Activated CD4-positive, alpha-beta T cell treated with anti-CD3 and anti-CD28 coated beads, Interleukin-2, Interleukin-6, amounts not matched to agents 100 ng/mL and 50 ng/mL, durations not matched to agents 16 hours and 8 hours (primary cell): ENCODE measurements around the gene RAP1GAP2.
"Not testable (repeated sequence)": the region's sequence is repeated elsewhere in the genome, so short reads cannot be mapped to it uniquely, and the experiment has no call there.

Source experiments
- DNase-seq: peaks from one replicate; pipeline ENCODE4 v3.0.0-alpha.2; 2020

The RAP1GAP2 gene

DNA sequence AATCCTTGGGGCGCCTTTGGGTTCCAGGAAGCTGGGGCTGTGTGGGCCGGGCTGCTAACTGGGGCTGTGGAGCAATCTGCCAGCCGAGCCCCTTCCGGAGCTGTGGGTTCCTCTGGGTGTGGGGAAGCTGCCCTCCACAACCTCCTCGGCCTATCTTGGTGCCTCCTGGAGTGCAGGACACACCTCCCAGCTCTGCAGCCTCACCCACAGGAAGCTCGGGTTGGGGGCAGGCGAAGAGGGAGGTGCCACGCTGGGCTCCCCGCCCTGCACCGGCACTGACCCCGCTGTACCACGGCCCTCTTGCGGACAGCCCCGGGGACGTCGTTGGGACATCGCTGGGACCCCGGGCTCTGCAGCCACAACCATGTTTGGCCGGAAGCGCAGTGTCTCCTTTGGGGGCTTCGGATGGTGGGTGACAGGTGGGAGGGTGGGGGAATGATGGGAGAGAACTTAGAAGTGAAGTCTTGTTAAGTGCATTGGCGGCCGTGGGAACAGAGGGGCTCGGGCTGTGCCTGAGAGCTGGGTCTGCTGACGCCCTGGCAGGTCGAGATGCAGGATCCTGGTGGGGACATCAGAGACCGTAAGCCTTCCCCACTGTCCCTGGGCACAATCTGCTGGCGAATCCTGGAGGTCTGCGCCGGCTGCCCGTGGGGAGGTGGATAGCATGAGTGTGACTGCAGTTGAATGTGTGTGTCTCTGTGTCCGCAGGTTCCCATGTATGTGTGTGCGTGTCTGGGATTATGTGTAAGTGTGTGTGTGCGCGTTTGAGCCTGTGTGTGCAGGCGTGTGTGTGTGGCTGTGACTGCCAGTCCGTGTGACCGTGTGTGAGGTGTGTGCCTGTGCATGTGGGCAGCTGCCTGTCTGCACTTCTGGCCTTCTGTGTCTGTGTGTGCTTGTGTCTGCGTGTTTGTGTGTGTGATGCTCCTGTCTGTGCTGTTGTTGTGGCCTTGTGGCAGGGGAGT, at the start of gene RAP1GAP2:
TSS of gene RAP1GAP2 (plus strand) at position 275 of the 962 bp plus-strand sequence. CDS start at position 365, 90 bp downstream.
- peak; percentile 74 for DNase-seq

GRCh38 chr17:2749058-2749783, 47.0 kb upstream of the RAP1GAP2 start, which contains the start of gene CCDC92B:
TSS of gene CCDC92B (minus strand) at chr17:2749652. CDS start at chr17:2735145, 14,507 bp downstream.
- DNase-seq = no peak

GRCh38 chr17:2749784-2750181, 46.5 kb upstream of the RAP1GAP2 start:
- DNase-seq = peak; percentile 75

- DNase-seq = no peak
Observed at GRCh38 chr17:2750721-2751120, 45.5 kb upstream of the RAP1GAP2 start.

GRCh38 chr17:2751491-2751890, 44.7 kb upstream of the RAP1GAP2 start:
- no peak for DNase-seq

DNA sequence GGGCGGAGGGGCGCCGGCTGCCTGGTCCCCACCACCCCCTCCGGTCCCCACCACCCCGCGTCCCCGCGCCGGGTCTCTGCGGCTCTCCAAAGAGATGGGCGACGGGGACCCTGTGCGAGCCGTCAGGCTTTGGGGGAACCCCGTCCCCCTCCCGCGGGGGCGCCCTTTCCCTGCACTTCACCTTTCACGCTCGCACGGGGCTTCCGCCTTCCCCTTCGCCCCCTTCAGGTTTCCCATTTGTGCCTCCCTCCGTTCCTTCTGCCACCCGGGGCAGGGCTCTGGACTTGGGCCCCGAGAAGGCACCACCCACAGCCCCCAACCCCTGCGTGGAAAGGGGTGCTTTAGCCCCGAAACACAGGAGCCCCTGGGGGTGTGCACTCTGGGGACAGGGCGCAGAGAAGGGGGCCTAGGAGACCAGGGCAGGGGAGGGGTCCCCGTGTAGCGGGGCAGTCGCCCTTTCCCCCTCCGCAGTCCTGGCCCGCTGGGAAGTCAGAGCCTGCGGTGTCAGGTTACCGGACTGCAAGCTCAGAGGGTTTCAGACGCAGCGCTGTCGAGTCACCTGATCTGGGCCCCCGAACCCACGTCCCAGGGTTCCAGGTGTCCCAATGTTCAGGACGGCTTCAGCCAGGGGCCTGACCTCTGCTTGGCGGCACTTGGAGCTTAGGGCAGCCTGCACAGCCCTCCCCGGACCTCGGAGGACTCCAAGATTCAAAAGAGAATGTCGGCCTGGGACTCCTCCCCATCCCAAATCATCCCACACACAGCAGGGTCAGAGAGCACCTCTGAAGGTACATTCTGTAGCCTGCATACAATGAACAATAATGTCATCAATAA, 40.1 kb upstream of the RAP1GAP2 start:
- DNase-seq = no peak

GRCh38 chr17:2758870-2759269, 37.4 kb upstream of the RAP1GAP2 start:
- DNase-seq = no peak

GRCh38 chr17:2770129-2770528, 26.1 kb upstream of the RAP1GAP2 start:
- no peak for DNase-seq

- no peak for DNase-seq
Observed at GRCh38 chr17:2775206-2775605, 21.0 kb upstream of the RAP1GAP2 start.

GRCh38 chr17:2776589-2777241, 19.5 kb upstream of the RAP1GAP2 start:
- DNase-seq = no peak

DNA sequence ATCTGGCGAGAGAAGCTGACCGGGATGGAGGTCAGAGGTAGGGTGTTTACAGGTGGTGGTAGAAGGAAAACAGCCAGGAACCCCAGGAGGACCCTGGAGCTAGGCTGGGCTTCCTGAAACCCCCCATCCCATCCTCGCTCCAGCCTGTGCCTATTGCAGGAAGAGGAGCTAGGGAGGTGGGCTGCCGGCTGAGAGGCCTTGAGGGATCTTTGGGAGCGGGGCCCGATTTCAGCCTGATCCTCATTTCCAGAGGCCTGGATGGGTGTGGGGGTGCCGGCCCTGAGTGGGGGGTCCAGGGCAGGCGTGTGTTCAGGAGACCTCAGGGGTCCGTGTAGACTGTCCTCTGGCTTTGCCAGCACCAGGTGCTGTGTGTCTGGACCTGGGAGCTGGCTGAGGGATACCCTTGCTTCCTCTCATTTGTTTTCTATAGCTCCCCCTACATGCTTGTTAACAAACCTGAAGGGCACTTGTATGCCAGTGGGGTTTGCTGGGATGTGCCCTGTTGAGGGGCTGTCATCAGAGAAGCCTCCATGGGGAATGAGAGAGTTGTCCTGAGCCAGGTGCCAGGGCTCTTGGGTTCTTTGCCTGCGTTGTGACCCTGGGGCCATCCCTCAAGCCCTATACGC, 18.9 kb upstream of the RAP1GAP2 start:
- DNase-seq = no peak

DNA sequence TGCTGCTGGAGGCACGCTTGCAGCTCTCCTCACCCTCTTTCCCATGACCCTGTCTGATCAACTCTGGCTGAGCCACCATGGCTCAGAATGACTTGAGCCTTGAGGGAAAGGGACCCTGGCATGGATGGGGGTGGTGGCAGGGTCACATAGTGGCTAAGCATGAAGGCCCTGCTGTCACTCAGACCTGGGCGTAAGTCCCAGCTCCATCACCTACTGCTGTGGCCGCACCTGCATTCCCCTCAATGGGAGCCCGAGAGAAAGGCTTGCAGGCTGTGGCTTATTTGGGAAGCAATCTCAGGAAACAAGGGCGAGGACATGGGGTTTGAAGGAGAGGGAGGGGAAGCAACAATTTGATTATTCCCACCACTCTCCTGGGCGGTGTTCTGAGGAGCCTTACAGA, 17.7 kb upstream of the RAP1GAP2 start:
- no peak for DNase-seq

DNA sequence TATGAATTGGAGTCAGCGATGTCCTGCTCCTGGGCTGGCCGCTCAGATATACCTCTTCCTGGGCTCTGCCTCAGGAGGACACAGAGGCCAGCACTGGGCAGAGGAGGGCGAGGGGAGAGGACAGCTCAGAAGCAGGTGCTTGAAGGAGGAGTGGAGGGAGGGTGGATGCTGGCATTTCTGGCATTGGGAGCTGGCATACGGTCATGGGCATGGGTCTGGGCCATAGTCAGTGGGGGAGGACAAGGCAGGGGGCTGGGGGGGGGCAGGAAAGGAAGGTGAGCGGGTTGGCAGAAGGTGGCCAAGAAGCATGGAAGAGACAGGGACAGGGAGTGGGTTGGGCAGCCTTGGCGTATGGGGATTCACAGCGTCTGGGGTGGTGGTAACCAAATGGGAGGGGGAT, 16.7 kb upstream of the RAP1GAP2 start:
- DNase-seq = no peak

GRCh38 chr17:2780256-2780655, 16.0 kb upstream of the RAP1GAP2 start:
- no peak for DNase-seq

DNA sequence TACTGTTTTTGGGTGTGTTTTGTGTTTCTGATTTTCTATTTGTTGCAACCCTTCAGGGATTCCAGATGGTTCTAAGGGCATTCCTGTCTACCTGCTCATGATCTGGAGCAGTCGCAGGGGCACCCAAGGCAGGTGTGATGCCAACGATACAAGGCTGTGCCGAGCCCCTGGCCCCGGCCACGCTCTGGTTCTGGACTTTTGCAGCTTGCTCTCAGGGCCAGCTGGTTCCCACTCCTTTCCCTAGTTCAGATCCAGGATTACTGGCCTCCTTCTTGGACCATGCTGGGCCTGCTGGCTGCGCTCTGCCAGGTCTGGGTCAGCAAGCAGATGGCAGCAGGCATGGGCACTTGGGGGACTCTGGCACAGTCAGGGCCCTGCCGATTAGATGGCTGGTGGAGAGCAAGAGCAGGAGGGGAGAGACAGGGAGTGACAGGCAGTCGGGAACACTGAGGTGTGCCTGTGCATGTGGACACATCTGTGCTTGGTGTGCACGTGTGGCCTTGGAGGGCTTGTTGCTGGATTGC, 15.2 kb upstream of the RAP1GAP2 start:
- DNase-seq = no peak

- DNase-seq = not testable (repeated sequence)
Observed at GRCh38 chr17:2781598-2781997, 14.6 kb upstream of the RAP1GAP2 start.

- no peak for DNase-seq
Observed at GRCh38 chr17:2782055-2782454, 14.2 kb upstream of the RAP1GAP2 start.

DNA sequence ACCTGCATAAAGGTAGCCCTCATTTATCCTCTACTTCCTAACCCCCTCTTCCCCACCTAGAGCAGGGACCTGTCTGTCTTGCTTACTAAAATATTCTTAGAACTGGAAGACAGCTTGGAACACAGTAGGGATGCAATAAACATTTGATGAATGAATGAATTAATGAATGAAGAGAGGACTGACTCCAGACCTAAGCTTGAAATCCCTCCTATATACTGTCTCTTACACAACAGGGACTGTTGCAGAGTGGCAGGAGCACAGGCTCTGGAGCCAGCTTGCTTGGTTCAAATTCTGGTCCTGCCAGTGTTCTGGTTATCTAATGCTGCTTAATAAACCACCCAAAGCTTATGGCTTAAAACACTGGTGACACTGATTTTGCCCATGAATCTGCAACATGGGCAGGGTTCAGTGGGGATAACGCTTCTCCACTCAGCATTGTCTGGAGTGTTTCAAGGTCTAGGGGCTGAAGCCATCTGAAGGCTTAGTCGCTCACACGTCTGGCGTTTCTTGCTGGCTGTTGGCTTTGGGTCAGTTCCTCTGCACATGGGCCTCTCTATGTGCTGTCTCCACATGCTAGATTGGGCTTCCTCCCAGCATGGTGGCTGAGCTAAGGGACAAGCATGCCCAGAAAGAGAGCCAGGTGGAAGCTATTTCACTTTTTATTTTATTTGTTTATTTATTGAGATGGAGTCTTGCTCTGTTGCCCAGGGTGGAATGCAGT, 12.8 kb upstream of the RAP1GAP2 start:
- no peak for DNase-seq

GRCh38 chr17:2784864-2785263, 11.4 kb upstream of the RAP1GAP2 start:
- DNase-seq = no peak

- not testable (repeated sequence) for DNase-seq
Observed at GRCh38 chr17:2785376-2785775, 10.9 kb upstream of the RAP1GAP2 start.
